Esophagus (tissue), 2 donors: ENCODE results near the gene SLC25A36. TPM values are rescaled to one million over a fixed set of nuclear protein-coding genes. Genes with fewer than 3 reads are reported as not detected.
"Not testable (repeated sequence)": the region's sequence is repeated elsewhere in the genome, so short reads cannot be mapped to it uniquely, and the experiment has no call there.

Source experiments
- H3K27ac ChIP-seq, 2 donors: one replicate each; pipeline ENCODE4 v1.5.1; 2013; ENCODE audit warnings: low read depth in 2 of 2, mild to moderate bottlenecking in 2 of 2, inconsistent platforms in 1 of 2, low read length in 1 of 2, moderate library complexity in 1 of 2
- H3K27me3 ChIP-seq, 2 donors: one replicate each; pipeline ENCODE4 v1.6.1; 2013; ENCODE audit warnings: low read length in 2 of 2, control low read depth in 1 of 2, mild to moderate bottlenecking in 1 of 2; ENCODE audit not compliant: insufficient read depth in 2 of 2, control insufficient read depth in 1 of 2
- H3K36me3 ChIP-seq, 2 donors: one replicate each; pipeline ENCODE4 v1.6.1; 2013; ENCODE audit warnings: low read length in 1 of 2; ENCODE audit not compliant: control insufficient read depth in 2 of 2, insufficient read depth in 2 of 2
- H3K4me1 ChIP-seq, 2 donors: one replicate each; pipeline ENCODE4 v1.6.1; 2013; ENCODE audit warnings: low read length in 1 of 2; ENCODE audit not compliant: control insufficient read depth in 2 of 2, insufficient read depth in 2 of 2
- H3K4me3 ChIP-seq, 2 donors: one replicate each; pipeline ENCODE4 v1.5.1; 2013; ENCODE audit warnings: low read length in 2 of 2, mild to moderate bottlenecking in 2 of 2, low read depth in 1 of 2, moderate library complexity in 1 of 2
- H3K9me3 ChIP-seq, 2 donors: one replicate each; pipeline ENCODE4 v1.6.1; 2013; ENCODE audit warnings: mild to moderate bottlenecking in 2 of 2, low read depth in 1 of 2, low read length in 1 of 2, moderate library complexity in 1 of 2; ENCODE audit not compliant: control insufficient read depth in 2 of 2, insufficient read depth in 1 of 2
- WGBS, 2 donors: extraction: QIAGEN DNeasy Blood & Tissue Kit; methylation state at CpG; one replicate each; pipeline ENCODE4 v1.1.7; 2013; 5-methylcytosine and 5-hydroxymethylcytosine counted together
- polyA plus RNA-seq, 2 donors: library from polyadenylated mRNA; stranded (reverse); fragments of 200-250 nt; gene quantifications; one replicate each; pipeline ENCODE4 v1.2.3, GENCODE V29; 2013
- donor health status: healthy with polysubstance abuse.
- donor health status: Bipolar disorder and iron deficiency.

SLC25A36 gene
- polyA plus RNA-seq, 2 donors: 10.4 to 12.3 TPM

DNA sequence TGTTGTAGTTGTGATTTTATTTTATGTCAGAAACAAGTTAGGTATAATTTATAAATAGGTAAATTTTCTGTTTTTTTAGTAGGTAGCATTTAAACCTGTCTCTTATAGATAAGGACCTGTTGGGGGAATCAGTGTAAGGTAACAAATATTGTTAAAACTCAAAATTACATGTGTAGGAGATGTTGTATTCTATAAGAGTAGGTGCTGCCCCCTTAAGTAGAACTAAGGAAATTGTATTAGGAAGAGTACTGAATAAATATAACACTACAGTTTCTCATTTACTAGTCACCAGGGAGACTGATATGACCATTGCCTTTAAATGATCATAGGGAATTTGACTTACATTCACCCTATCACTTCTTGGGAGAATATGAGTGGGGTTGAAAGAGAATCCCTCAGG, 31.2 kb downstream of the SLC25A36 start:
- H3K4me1 ChIP-seq: no peaks in the 10 kb centered on the region
- H3K4me3 ChIP-seq: no peak overlapping the region
- no peak overlapping the region for H3K27ac ChIP-seq
- no peaks in the 10 kb centered on the region for H3K9me3 ChIP-seq
- no peaks in the 10 kb centered on the region for H3K27me3 ChIP-seq
- H3K36me3 ChIP-seq: peaks cover 0 to 4% of the 10 kb centered on the region in 2 donors

DNA sequence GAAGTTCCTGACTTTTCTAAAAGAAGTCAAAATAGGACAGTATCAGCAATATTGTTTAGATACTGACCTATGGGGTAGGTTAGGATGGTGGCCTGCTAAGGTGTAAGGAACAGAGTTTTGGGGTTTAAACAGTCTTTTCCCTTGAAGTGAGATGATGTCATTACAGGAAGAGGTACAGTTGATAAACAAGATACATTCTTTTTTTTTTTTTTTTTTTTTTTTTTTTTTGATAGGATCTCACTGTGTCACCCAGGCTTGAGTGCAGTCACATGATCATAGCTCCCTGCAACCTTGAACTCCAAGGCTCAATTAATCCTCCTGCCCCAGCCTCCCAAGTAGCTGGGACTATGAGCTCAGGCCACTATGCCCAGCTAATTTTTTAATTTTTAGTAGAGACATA, 33.3 kb downstream of the SLC25A36 start:
- H3K27me3 ChIP-seq: no peaks in the 10 kb centered on the region
- H3K27ac ChIP-seq: no peak overlapping the region
- peaks cover 0 to 4% of the 10 kb centered on the region in 2 donors for H3K36me3 ChIP-seq
- H3K9me3 ChIP-seq: no peaks in the 10 kb centered on the region
- H3K4me1 ChIP-seq: no peaks in the 10 kb centered on the region
- no peak overlapping the region for H3K4me3 ChIP-seq

DNA sequence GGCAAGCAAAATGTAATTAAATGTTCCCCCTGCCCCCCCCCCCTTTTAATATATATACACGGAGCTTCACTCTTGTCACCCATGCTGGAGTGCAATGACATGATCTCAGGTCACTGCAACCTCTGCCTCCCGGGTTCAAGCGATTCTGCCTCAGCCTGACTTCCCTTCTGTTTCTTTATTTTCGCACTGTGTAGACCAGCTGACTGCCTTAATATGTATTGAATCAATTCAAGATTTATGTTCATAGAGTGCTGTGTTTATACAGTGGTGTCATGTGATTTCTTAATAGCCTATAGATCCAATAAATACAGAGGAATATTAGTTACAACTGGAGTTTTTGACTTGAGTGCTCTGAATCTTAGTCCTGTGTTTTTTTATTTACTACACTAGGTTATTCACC, 39.0 kb downstream of the SLC25A36 start:
- H3K9me3 ChIP-seq: no peaks in the 10 kb centered on the region
- WGBS, 2 donors: 74 to 78% methylated on average over 4 of the region's 4 CpGs
- H3K27ac ChIP-seq: no peak overlapping the region
- H3K36me3 ChIP-seq: peaks cover 0 to 2% of the 10 kb centered on the region in 2 donors
- H3K4me1 ChIP-seq: no peaks in the 10 kb centered on the region
- no peak overlapping the region for H3K4me3 ChIP-seq
- H3K27me3 ChIP-seq: no peaks in the 10 kb centered on the region

DNA sequence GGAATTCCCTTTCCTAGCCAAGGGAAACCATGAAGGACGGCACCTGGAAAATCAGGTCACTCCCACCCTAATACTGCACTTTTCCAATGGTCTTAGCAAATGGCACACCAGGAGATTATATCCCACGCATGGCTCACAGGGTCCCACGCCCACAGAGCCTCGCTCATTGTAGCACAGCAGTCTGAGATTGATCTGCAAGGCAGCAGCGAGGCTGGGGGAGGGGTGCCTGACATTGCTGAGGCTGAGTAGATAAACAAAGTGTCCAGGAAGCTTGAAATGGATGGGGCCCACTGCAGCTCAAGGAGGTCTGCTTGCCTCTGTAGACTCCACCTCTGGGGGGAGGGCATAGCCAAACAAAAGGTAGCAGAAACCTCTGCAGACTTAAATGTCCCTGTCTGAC, 46.2 kb downstream of the SLC25A36 start:
- not testable (repeated sequence) for H3K27me3 ChIP-seq, H3K4me3 ChIP-seq, H3K36me3 ChIP-seq, H3K4me1 ChIP-seq, H3K27ac ChIP-seq, H3K9me3 ChIP-seq
- 89 to 90% methylated on average over 5 of the region's 5 CpGs for WGBS, 2 donors

DNA sequence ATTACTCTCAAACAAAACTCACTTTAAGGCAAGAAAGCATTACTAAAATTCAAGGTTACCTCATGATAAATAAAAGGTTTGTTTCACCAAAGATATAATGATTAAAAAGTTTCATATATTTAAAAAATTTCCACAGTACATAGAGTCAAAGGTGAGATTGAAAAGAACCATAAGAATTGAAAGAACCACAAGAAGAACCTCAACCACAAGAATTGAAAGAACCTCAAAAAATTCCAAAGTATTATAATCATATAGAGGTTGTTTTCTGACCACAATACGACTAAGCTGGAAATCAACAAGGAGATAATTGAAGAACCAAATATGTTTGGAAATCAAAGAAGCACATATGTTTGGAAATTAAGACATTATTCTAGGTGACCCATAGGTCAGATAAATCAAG, 52.7 kb downstream of the SLC25A36 start:
- Histone ChIP-seq H3K9me3 (peaks cover 0 to 2% of the 10 kb centered on the region in 2 donors), H3K27me3 (peaks cover 0 to 2% of the 10 kb centered on the region in 2 donors), H3K4me1 (no peaks in the 10 kb centered on the region), H3K27ac (no peak overlapping the region), H3K4me3 (no peak overlapping the region), H3K36me3 (no peaks in the 10 kb centered on the region)
- 88% methylated on average over 1 of the region's 1 CpG for WGBS, 2 donors

DNA sequence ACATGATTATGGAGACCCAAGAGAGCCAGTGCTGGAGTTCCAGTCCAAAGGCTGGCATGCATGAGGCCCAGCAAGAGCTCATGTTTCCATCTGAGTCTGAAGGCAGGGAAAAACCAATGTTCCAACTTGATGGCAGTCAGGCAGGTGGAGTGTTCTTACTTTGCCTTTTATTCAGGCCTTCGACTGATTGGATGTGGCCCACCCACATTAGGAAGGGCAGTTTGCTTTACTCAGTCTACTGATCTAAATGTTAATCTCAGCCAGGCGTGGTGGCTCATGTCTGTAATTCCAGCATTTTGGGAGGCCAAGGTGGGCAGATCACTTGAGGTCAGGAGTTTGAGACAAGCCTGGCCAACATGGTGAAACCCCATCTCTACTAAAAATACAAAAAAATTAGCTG, 53.2 kb downstream of the SLC25A36 start:
- not testable (repeated sequence) for H3K4me1 ChIP-seq, H3K27ac ChIP-seq, H3K9me3 ChIP-seq, H3K36me3 ChIP-seq, H3K4me3 ChIP-seq, H3K27me3 ChIP-seq
- 85 to 92% methylated on average over 2 of the region's 2 CpGs for WGBS, 2 donors

DNA sequence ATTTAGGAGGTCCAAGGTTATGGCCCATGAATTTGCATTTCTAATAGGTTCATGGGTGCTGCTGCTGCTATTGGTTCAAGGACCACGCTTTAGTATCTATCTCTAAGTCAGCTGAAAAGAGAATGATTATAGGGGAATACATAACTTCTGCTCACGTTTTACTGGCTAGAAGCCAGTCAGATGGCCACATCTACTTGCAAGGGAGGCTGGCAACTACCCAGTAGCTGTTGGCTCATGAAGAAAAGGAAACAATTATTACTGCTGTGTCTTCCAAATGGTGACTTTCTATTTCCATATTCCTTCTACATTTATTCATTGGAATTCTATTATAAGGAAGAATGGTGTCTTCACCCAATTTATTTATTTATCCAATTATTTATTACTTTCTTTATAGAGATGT, 54.2 kb downstream of the SLC25A36 start:
- peaks cover 0 to 2% of the 10 kb centered on the region in 2 donors for H3K9me3 ChIP-seq
- no peak overlapping the region for H3K4me3 ChIP-seq
- 51 to 54% methylated on average over 2 of the region's 2 CpGs for WGBS, 2 donors
- H3K36me3 ChIP-seq: no peaks in the 10 kb centered on the region
- H3K27me3 ChIP-seq: peaks cover 0 to 2% of the 10 kb centered on the region in 2 donors
- no peaks in the 10 kb centered on the region for H3K4me1 ChIP-seq
- no peak overlapping the region for H3K27ac ChIP-seq

DNA sequence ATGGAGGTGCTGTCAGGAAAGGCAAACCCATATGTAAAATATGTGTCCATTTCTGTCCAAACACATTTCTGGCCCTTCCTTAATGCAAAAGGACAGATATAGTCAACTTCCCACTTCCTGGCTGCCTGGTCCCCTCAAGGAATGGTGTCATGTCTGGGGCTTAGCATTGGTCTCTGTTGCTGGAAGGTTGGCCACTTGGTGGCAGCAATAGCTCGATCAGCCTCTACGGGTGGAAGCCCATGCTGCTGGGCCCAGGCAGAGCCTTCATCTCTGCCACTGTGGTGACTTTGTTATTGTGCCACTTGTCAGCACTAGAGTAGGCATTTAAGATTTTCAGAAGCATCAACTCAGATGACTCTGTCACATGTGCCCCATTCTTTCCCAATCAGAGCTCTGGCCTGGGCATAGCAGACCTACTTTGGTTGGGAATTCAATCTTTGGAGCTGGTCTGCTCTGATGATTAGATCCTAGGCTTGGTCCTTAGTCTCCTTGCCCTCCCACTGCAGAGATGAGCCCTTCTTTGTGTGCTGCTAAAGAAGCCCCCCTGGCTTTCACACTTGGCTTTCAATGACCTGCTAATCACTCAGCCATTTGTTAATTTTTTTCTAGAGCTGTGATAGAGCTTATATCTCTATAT, 58.5 kb downstream of the SLC25A36 start:
- Histone ChIP-seq H3K9me3 (no peaks in the 10 kb centered on the region), H3K27me3 (peaks cover 0 to 2% of the 10 kb centered on the region in 2 donors), H3K36me3 (no peaks in the 10 kb centered on the region), H3K27ac (no peak overlapping the region), H3K4me3 (no peak overlapping the region), H3K4me1 (no peaks in the 10 kb centered on the region)
- 4 to 10% methylated on average over 2 of the region's 2 CpGs for WGBS, 2 donors

DNA sequence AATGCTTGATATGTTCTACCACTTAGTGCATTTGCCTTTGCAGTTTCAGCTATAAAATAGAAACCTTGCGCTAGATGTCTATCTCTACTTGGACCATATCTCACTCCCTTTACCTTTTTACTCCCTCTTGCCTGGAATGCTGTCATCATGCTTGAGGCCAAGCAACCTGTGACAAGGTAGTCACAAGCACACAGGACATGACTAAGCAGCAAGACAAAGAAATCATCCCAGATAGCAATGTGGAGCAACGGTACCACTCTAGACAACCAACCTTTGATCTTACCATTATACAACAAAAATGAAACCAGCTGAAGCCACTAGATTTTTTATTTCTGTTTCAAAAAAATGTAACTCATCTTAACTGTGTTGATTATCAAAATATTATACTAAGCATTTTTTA, 59.0 kb downstream of the SLC25A36 start:
- H3K4me3 ChIP-seq: no peak overlapping the region

DNA sequence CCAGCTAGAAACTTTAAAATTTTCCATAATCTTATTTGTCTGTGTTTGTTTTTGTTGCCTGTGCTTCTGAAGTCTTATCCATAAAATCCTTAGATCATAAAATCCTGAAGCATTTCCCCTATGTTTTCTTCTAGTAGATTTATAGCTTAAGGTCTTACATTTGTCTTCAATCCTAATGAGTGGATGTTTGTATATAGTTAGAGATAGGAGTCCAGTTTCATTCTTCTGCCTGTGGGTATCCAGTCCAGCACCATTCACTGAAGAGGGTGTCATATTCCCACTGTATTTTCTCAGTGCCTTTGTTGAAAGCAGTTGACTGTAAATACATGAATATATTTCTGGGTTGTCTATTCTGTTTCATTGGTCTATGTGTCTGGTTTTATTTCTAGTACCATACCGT, 64.7 kb downstream of the SLC25A36 start:
- Histone ChIP-seq H3K4me3 (no peak overlapping the region), H3K36me3 (no peaks in the 10 kb centered on the region), H3K27ac (no peak overlapping the region), H3K9me3 (no peaks in the 10 kb centered on the region), H3K4me1 (no peaks in the 10 kb centered on the region), H3K27me3 (no peaks in the 10 kb centered on the region)
- 89 to 91% methylated on average over 1 of the region's 1 CpG for WGBS, 2 donors

More for the DNA sequence above, 59.0 kb downstream of the SLC25A36 start:
- H3K9me3 ChIP-seq: no peaks in the 10 kb centered on the region
- H3K27ac ChIP-seq: no peak overlapping the region
- no peaks in the 10 kb centered on the region for H3K36me3 ChIP-seq
- H3K27me3 ChIP-seq: peaks cover 0 to 2% of the 10 kb centered on the region in 2 donors
- 75% methylated on average over 2 of the region's 2 CpGs for WGBS, 2 donors
- H3K4me1 ChIP-seq: no peaks in the 10 kb centered on the region
